Upper lobe of left lung (tissue), 4 donors: ENCODE measurements around the gene C17orf100.

Source experiments
- POLR2A ChIP-seq, 4 donors: fragments of 450-650 bp; IDR thresholded peaks; one replicate each; pipeline ENCODE4 v1.5.1; 2016 to 2017; ENCODE audit warnings: antibody characterized with exemption in 4 of 4, mild to moderate bottlenecking in 2 of 4
- POLR2AphosphoS5 ChIP-seq, 2 donors: sonication (generic); formaldehyde crosslinking; IDR thresholded peaks; one replicate each; pipeline ENCODE4 v1.5.1; 2017; ENCODE audit warnings: antibody characterized with exemption in 2 of 2
- TF ChIP-seq, protein P1 (sequence below), 6 experiments: fragments of 450-650 bp in 4 of 6; fragments of 200-600 bp in 2 of 6; sonication (generic) in 2 of 6; IDR thresholded peaks; one replicate each; pipeline ENCODE4 v1.5.1; 2016 to 2019; ENCODE audit warnings: antibody characterized with exemption in 6 of 6

DNA sequence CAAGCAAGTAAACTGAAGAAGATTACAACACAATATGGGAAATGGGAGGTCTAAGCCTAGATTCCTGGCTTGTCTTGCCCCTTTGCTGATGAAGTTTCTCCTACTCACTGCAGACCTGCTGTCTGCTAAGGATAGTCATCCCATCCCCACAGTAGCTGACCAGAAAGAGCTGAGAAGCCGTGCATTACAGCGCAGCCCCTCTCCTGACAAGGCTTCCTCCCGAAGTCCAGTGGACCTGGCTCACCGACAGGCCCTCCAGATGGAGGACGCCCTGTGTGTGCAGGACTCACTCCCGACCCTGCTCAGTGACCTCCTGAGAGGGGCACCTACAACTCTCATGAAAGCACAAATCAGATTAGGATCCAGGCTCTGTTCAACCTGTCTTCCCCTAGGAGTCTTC lies 46.4 kb upstream of the C17orf100 start:
- no peak for TF ChIP-seq POLR2A (IDR thresholded peaks at IDR 0.05)
- TF ChIP-seq, protein P1, sequence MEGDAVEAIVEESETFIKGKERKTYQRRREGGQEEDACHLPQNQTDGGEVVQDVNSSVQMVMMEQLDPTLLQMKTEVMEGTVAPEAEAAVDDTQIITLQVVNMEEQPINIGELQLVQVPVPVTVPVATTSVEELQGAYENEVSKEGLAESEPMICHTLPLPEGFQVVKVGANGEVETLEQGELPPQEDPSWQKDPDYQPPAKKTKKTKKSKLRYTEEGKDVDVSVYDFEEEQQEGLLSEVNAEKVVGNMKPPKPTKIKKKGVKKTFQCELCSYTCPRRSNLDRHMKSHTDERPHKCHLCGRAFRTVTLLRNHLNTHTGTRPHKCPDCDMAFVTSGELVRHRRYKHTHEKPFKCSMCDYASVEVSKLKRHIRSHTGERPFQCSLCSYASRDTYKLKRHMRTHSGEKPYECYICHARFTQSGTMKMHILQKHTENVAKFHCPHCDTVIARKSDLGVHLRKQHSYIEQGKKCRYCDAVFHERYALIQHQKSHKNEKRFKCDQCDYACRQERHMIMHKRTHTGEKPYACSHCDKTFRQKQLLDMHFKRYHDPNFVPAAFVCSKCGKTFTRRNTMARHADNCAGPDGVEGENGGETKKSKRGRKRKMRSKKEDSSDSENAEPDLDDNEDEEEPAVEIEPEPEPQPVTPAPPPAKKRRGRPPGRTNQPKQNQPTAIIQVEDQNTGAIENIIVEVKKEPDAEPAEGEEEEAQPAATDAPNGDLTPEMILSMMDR (IDR thresholded peaks at IDR 0.05), result no peak
- TF ChIP-seq POLR2AphosphoS5 (IDR thresholded peaks at IDR 0.05), result no peak
